Esophagus squamous epithelium (tissue), 4 donors: ENCODE measurements around the gene IFI44L.

Source experiments
- POLR2A ChIP-seq, 4 donors: fragments of 450-650 bp; IDR thresholded peaks; one replicate each; pipeline ENCODE4 v1.6.1; 2017; ENCODE audit warnings: antibody characterized with exemption in 4 of 4, mild to moderate bottlenecking in 4 of 4, moderate library complexity in 3 of 4
- TF ChIP-seq, protein P1 (sequence below), 6 experiments: fragments of 450-650 bp in 4 of 6; fragments of 200-600 bp in 2 of 6; sonication (generic) in 2 of 6; IDR thresholded peaks; one replicate each; pipeline ENCODE4 v1.5.1; 2016 to 2019; ENCODE audit warnings: antibody characterized with exemption in 6 of 6, mild to moderate bottlenecking in 4 of 6, moderate library complexity in 4 of 6

DNA sequence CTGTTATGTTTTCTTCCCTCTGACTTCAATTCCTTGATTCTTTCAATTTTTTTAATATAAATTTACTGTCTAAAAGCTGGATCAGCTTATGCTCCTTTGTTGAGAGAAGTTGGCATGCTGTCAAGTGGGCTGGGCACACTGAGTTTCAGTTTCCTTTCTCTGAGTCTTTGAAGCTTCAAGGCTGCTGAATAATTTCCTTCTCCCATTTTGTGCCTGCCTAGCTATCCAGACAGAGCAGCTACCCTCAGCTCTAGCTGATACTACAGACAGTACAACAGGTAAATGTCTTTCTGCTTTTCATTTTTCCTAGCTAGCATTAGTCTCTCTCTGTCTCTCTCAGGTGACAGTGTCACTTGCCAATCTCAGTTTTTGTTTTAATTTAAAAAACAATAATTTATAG is 29.4 kb downstream of the IFI44L start, which contains the start of gene IFI44:
- TF ChIP-seq, protein P1, sequence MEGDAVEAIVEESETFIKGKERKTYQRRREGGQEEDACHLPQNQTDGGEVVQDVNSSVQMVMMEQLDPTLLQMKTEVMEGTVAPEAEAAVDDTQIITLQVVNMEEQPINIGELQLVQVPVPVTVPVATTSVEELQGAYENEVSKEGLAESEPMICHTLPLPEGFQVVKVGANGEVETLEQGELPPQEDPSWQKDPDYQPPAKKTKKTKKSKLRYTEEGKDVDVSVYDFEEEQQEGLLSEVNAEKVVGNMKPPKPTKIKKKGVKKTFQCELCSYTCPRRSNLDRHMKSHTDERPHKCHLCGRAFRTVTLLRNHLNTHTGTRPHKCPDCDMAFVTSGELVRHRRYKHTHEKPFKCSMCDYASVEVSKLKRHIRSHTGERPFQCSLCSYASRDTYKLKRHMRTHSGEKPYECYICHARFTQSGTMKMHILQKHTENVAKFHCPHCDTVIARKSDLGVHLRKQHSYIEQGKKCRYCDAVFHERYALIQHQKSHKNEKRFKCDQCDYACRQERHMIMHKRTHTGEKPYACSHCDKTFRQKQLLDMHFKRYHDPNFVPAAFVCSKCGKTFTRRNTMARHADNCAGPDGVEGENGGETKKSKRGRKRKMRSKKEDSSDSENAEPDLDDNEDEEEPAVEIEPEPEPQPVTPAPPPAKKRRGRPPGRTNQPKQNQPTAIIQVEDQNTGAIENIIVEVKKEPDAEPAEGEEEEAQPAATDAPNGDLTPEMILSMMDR (IDR thresholded peaks at IDR 0.05): no peak
- peak in 2 of 4 donors; percentile 43 to 57 for TF ChIP-seq POLR2A (IDR thresholded peaks at IDR 0.05)
